ENCODE measurements around the gene CDH13. TPM values are rescaled to one million over a fixed set of nuclear protein-coding genes. Genes with fewer than 3 reads are reported as not detected.

Gene CDH13
- total and polyA plus RNA-seq, 2 of the 8 experiments (the other 6 are each of a cell fraction or from before 2014, with no cell fraction given), result 2.3 to 2.4 TPM

DNA sequence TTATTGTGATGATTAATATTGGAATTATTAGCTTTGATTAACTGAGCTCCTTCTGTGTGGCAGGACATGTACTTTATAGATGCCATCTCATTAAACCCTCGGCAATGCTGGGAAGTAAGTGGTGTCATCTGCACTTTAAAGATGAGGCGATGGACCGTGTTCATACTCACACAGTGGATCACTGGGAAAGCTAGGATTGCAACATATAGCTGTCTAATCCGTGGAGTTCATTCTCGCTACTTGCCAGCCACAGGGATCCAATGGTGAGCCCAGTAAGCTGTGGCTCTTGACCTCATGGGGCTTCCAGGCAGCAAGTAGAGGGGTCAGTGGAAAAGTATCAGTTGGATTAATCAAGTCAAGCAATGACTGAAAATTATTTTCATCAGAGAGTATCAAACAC, 587.9 kb downstream of the CDH13 start (continued):
- TF ChIP-seq CBX8 (IDR thresholded peaks at IDR 0.05; ENCODE audit: borderline replicate concordance, low read depth, low read length) (no peak), SP2 (IDR thresholded peaks at IDR 0.05; ENCODE audit: low read length) (no peak), BRCA1 (IDR thresholded peaks at IDR 0.05; ENCODE audit: low read depth, low read length) (no peak)
